Kidney capillary endothelial cell (primary cell): ENCODE results near the gene CD79A.

Experiments used
- DNase-seq: peaks from one replicate; pipeline ENCODE4 v3.0.0-alpha.2; 2018; ENCODE audit warnings: low spot score

The CD79A gene

GRCh38 chr19:41876847-41877832 lies at the start of gene CD79A:
CD79A (plus strand) TSS chr19:41877279; CDS start chr19:41877305, 26 bp downstream.
- no peak for DNase-seq

- DNase-seq, result no peak
Measured at GRCh38 chr19:41837981-41838708, 38.9 kb upstream of the CD79A start.

- DNase-seq, result no peak
Measured at GRCh38 chr19:41839211-41839610, 37.9 kb upstream of the CD79A start.

GRCh38 chr19:41843371-41843770 lies 33.7 kb upstream of the CD79A start:
- no peak for DNase-seq

- no peak for DNase-seq
Measured at GRCh38 chr19:41844601-41845000, 32.5 kb upstream of the CD79A start, which contains the start of gene LYPD4. LYPD4 (minus strand) TSS chr19:41844683; CDS start chr19:41839285, 5,398 bp downstream.

- no peak for DNase-seq
Measured at GRCh38 chr19:41845001-41845050, 32.3 kb upstream of the CD79A start, which contains the start of gene DMRTC2. DMRTC2 (plus strand) TSS chr19:41845042; CDS start chr19:41847429, 2,387 bp downstream.

GRCh38 chr19:41845051-41845590 lies 32.0 kb upstream of the CD79A start:
- no peak for DNase-seq

GRCh38 chr19:41847351-41848105 lies 29.6 kb upstream of the CD79A start:
- no peak for DNase-seq

- no peak for DNase-seq
Measured at GRCh38 chr19:41848666-41849065, 28.4 kb upstream of the CD79A start.

GRCh38 chr19:41849067-41849466 lies 28.0 kb upstream of the CD79A start:
- no peak for DNase-seq

- DNase-seq, result no peak
Measured at GRCh38 chr19:41850381-41850780, 26.7 kb upstream of the CD79A start.

- DNase-seq, result no peak
Measured at GRCh38 chr19:41851456-41851855, 25.6 kb upstream of the CD79A start.

GRCh38 chr19:41853344-41853743 lies 23.7 kb upstream of the CD79A start:
- no peak for DNase-seq

GRCh38 chr19:41853768-41854167 lies 23.3 kb upstream of the CD79A start:
- DNase-seq, result no peak

- DNase-seq, result no peak
Measured at GRCh38 chr19:41859213-41859617, 17.9 kb upstream of the CD79A start.

- DNase-seq, result peak; percentile 97
Measured at GRCh38 chr19:41859618-41860418, 17.3 kb upstream of the CD79A start, which contains the start of gene RPS19. RPS19 (plus strand) TSS chr19:41860255; CDS start chr19:41860775, 520 bp downstream.

GRCh38 chr19:41860419-41861115 lies 16.5 kb upstream of the CD79A start:
- DNase-seq, result no peak

GRCh38 chr19:41861116-41861768 lies 15.8 kb upstream of the CD79A start:
- DNase-seq, result no peak

- no peak for DNase-seq
Measured at GRCh38 chr19:41861846-41862245, 15.2 kb upstream of the CD79A start.

- DNase-seq, result no peak
Measured at GRCh38 chr19:41862445-41862986, 14.6 kb upstream of the CD79A start.
